H1 (cell line): Measurements from ENCODE around the gene CRYBG3. TPM values are rescaled to one million over a fixed set of nuclear protein-coding genes. Genes with fewer than 3 reads are reported as not detected.

Source experiments
- CTCF ChIA-PET: fragments of 300-600 bp; sonication (Branson Sonifier 250); formaldehyde crosslinking; loops from one replicate; lab custom pipeline; 2021; ENCODE audit not compliant: partially characterized antibody; lab: Charles Lee
- POLR2A ChIA-PET: fragments of 300-600 bp; sonication (Branson Sonifier 250); formaldehyde crosslinking; loops from one replicate; lab custom pipeline; 2021; ENCODE audit warnings: inconsistent platforms; ENCODE audit not compliant: partially characterized antibody; lab: Charles Lee
- DNase-seq, 2 experiments: peaks; one replicate each; pipeline versions ENCODE4 v3.0.0 to v3.0.0-alpha.2; 2010 to 2022; ENCODE audit warnings: low spot score in 2 of 2, low read depth in 1 of 2, mixed read lengths in 1 of 2
- FAIRE-seq: peaks from 2 replicates; lab custom pipeline; 2011; peaks lifted over from hg19 to GRCh38; lab: Jason Lieb, UNC
- H2AFZ ChIP-seq: 2 replicates; pipeline ENCODE4 v1.8.1; 2012; ENCODE audit warnings: low read length, inconsistent platforms
- H2AK5ac ChIP-seq: 2 replicates; pipeline ENCODE4 v1.6.1; 2013; ENCODE audit warnings: low read depth, low read length
- H2BK120ac ChIP-seq: replicated peaks from 2 replicates; pipeline ENCODE3; 2013; ENCODE audit warnings: low read depth, low read length, inconsistent platforms
- H2BK12ac ChIP-seq: 2 replicates; pipeline ENCODE4 v1.6.1; 2013; ENCODE audit warnings: low read depth, low read length
- H2BK15ac ChIP-seq: 2 replicates; pipeline ENCODE4 v1.6.1; 2013; ENCODE audit warnings: low read length
- H2BK20ac ChIP-seq: 2 replicates; pipeline ENCODE4 v1.6.1; 2013; ENCODE audit warnings: low read length
- H2BK5ac ChIP-seq: 2 replicates; pipeline ENCODE4 v1.6.1; 2013; ENCODE audit warnings: low read depth, low read length
- H3K14ac ChIP-seq: 2 replicates; pipeline ENCODE4 v1.6.1; 2013; ENCODE audit warnings: inconsistent platforms; ENCODE audit not compliant: insufficient read length
- H3K18ac ChIP-seq: 2 replicates; pipeline ENCODE4 v1.6.1; 2013; ENCODE audit warnings: low read length; ENCODE audit errors: extremely low read depth
- H3K23ac ChIP-seq: 2 replicates; pipeline ENCODE4 v1.6.1; 2013; ENCODE audit warnings: inconsistent platforms; ENCODE audit not compliant: insufficient read length
- H3K23me2 ChIP-seq: 2 replicates; pipeline ENCODE4 v1.6.1; 2013; ENCODE audit warnings: low read depth, low read length
- H3K27ac ChIP-seq: 2 replicates; pipeline ENCODE4 v1.6.1; 2011; ENCODE audit warnings: low read depth, low read length, inconsistent platforms
- H3K27me3 ChIP-seq, 4 experiments: replicated peaks in 1 of 4; 1 replicate in 1 of 4; 2 replicates in 3 of 4; pipeline versions ENCODE4 v1.6.1 to v1.8.1; 2011 to 2013; ENCODE audit warnings: low read length in 3 of 4, mild to moderate bottlenecking in 3 of 4, inconsistent platforms in 2 of 4, mixed read lengths in 2 of 4, moderate library complexity in 1 of 4; ENCODE audit not compliant: control insufficient read depth in 3 of 4, insufficient read depth in 3 of 4; ENCODE audit errors: extremely low read depth in 1 of 4
- H3K36me3 ChIP-seq, 4 experiments: 2 replicates each; pipeline versions ENCODE4 v1.6.1 to v1.8.1; 2011 to 2013; ENCODE audit warnings: mild to moderate bottlenecking in 4 of 4, low read length in 3 of 4, moderate library complexity in 2 of 4, control low read depth in 1 of 4, inconsistent platforms in 1 of 4; ENCODE audit not compliant: insufficient read depth in 4 of 4, control insufficient read depth in 2 of 4
- H3K4ac ChIP-seq: replicated peaks from 2 replicates; pipeline ENCODE3; 2013; ENCODE audit warnings: low read length, low read depth, mixed read lengths, inconsistent platforms; ENCODE audit not compliant: insufficient read length
- H3K4me1 ChIP-seq, 4 experiments: replicated peaks in 1 of 4; 1 replicate in 1 of 4; 2 replicates in 3 of 4; pipeline versions ENCODE4 v1.6.1 to v1.8.1; 2011 to 2013; ENCODE audit warnings: low read length in 3 of 4, inconsistent platforms in 2 of 4, mixed read lengths in 1 of 4; ENCODE audit not compliant: insufficient read depth in 4 of 4, control insufficient read depth in 3 of 4
- H3K4me2 ChIP-seq, 2 experiments: 2 replicates each; pipeline versions ENCODE4 v1.6.1 to v1.8.1; 2011 to 2013; ENCODE audit warnings: low read depth in 2 of 2, low read length in 2 of 2, control low read depth in 1 of 2, inconsistent platforms in 1 of 2, mild to moderate bottlenecking in 1 of 2; ENCODE audit not compliant: insufficient read depth in 1 of 2
- H3K4me3 ChIP-seq, 4 experiments: fragments of 200-600, 300-600 bp in 1 of 4; sonication (generic), shearing (Covaris generic), sonication (Bioruptor Twin) in 1 of 4; 2 replicates each; pipeline versions ENCODE4 v1.5.1 to v1.8.1; 2011 to 2016; ENCODE audit warnings: low read length in 4 of 4, low read depth in 3 of 4, control low read depth in 2 of 4, inconsistent platforms in 2 of 4, mild to moderate bottlenecking in 2 of 4, mixed read lengths in 1 of 4, moderate library complexity in 1 of 4; ENCODE audit not compliant: insufficient read depth in 2 of 4; ENCODE audit errors: extremely low read depth in 1 of 4
- H3K56ac ChIP-seq: replicated peaks from 2 replicates; pipeline ENCODE3; 2013; ENCODE audit warnings: low read depth, mild to moderate bottlenecking, mixed read lengths, low read length, inconsistent platforms; ENCODE audit not compliant: insufficient read length
- H3K79me1 ChIP-seq: 2 replicates; pipeline ENCODE4 v1.6.1; 2013; ENCODE audit warnings: low read depth, low read length, control low read depth
- H3K79me2 ChIP-seq, 2 experiments: 2 replicates each; pipeline versions ENCODE4 v1.6.1 to v1.8.1; 2012 to 2013; ENCODE audit warnings: low read length in 2 of 2, mild to moderate bottlenecking in 2 of 2, inconsistent platforms in 1 of 2; ENCODE audit not compliant: insufficient read depth in 2 of 2, control insufficient read depth in 1 of 2
- H3K9ac ChIP-seq, 4 experiments: replicated peaks in 1 of 4; 1 replicate in 1 of 4; 2 replicates in 3 of 4; pipeline versions ENCODE4 v1.6.1 to v1.8.1; 2011 to 2013; ENCODE audit warnings: low read depth in 3 of 4, low read length in 3 of 4, control low read depth in 2 of 4, mild to moderate bottlenecking in 2 of 4, moderate library complexity in 2 of 4, inconsistent platforms in 1 of 4; ENCODE audit errors: extremely low read depth in 1 of 4
- H3K9me3 ChIP-seq, 2 experiments: 2 replicates each; pipeline versions ENCODE4 v1.6.1 to v1.8.1; 2012 to 2013; ENCODE audit warnings: mild to moderate bottlenecking in 2 of 2, moderate library complexity in 2 of 2, control low read depth in 1 of 2, inconsistent platforms in 1 of 2, low read depth in 1 of 2, low read length in 1 of 2, mixed read lengths in 1 of 2; ENCODE audit not compliant: insufficient read depth in 2 of 2
- H4K20me1 ChIP-seq, 2 experiments: replicated peaks in 1 of 2; 2 replicates each; pipeline versions ENCODE3 to v1.8.1; 2011 to 2013; ENCODE audit warnings: inconsistent platforms in 2 of 2, low read length in 2 of 2, mild to moderate bottlenecking in 1 of 2; ENCODE audit not compliant: insufficient read depth in 2 of 2, control insufficient read depth in 1 of 2
- H4K5ac ChIP-seq: 2 replicates; pipeline ENCODE4 v1.6.1; 2013; ENCODE audit warnings: low read length, low read depth, mixed read lengths, inconsistent platforms; ENCODE audit not compliant: insufficient read length
- H4K8ac ChIP-seq: 2 replicates; pipeline ENCODE4 v1.8.0; 2013; ENCODE audit warnings: mild to moderate bottlenecking, moderate library complexity, low read length, inconsistent platforms; ENCODE audit not compliant: insufficient read depth; ENCODE audit errors: extremely low read depth
- H4K91ac ChIP-seq: replicated peaks from 2 replicates; pipeline ENCODE3; 2013; ENCODE audit warnings: low read length, mixed read lengths, inconsistent platforms; ENCODE audit not compliant: insufficient read length
- ATF3 ChIP-seq: IDR thresholded peaks from 2 replicates; pipeline ENCODE4 v1.6.1; 2011; ENCODE audit warnings: low read depth, mild to moderate bottlenecking, low read length; ENCODE audit not compliant: insufficient read depth
- BACH1 ChIP-seq: IDR thresholded peaks from 2 replicates; pipeline ENCODE4 v1.6.1; 2012; ENCODE audit warnings: low read length, improper control_type of control experiment
- EGR1 ChIP-seq: IDR thresholded peaks from 2 replicates; pipeline ENCODE4 v1.6.1; 2011; ENCODE audit warnings: low read depth, low read length, borderline replicate concordance
- FOSL1 ChIP-seq: IDR thresholded peaks from 2 replicates; pipeline ENCODE4 v1.6.1; 2011; ENCODE audit warnings: mild to moderate bottlenecking, low read depth, low read length, moderate library complexity; ENCODE audit not compliant: insufficient read depth
- KDM5A ChIP-seq: fragments of 200-600 bp; IDR thresholded peaks from 2 replicates; pipeline ENCODE4 v1.7.1; 2012; ENCODE audit warnings: mild to moderate bottlenecking, low read length, inconsistent platforms, mixed read lengths
- POLR2A ChIP-seq, 2 experiments: IDR thresholded peaks; 1 replicate in 1 of 2; 2 replicates in 1 of 2; pipeline ENCODE4 v1.6.1; 2011; ENCODE audit warnings: low read depth in 2 of 2, low read length in 2 of 2, mild to moderate bottlenecking in 2 of 2; ENCODE audit errors: control extremely low read depth in 1 of 2
- RBBP5 ChIP-seq: IDR thresholded peaks from 2 replicates; pipeline ENCODE4 v1.7.1; 2012; ENCODE audit warnings: low read depth, mild to moderate bottlenecking, inconsistent platforms, low read length, moderate library complexity, borderline replicate concordance
- SRF ChIP-seq: IDR thresholded peaks from 2 replicates; pipeline ENCODE4 v1.6.1; 2011; ENCODE audit warnings: mild to moderate bottlenecking, low read depth, low read length, moderate library complexity
- TAF1 ChIP-seq: IDR thresholded peaks from 2 replicates; pipeline ENCODE4 v1.6.1; 2011; ENCODE audit warnings: mild to moderate bottlenecking, low read depth, low read length
- TCF12 ChIP-seq: IDR thresholded peaks from 2 replicates; pipeline ENCODE4 v1.6.1; 2011; ENCODE audit warnings: low read depth, mild to moderate bottlenecking, low read length
- TEAD4 ChIP-seq: IDR thresholded peaks from 2 replicates; pipeline ENCODE4 v1.6.1; 2012; ENCODE audit warnings: low read depth, low read length, inconsistent platforms, mixed read lengths
- WGBS, 2 experiments: shearing (Covaris generic) in 1 of 2; methylation state at CpG; one replicate each; pipeline versions ENCODE4 v1.1.6 to v1.1.7; 2013 to 2015; ENCODE audit warnings: low lambda C conversion rate in 2 of 2, mixed read lengths in 2 of 2, inconsistent platforms in 1 of 2, low coverage in 1 of 2, missing lambda C conversion rate in 1 of 2; ENCODE audit not compliant: insufficient replicate concordance in 2 of 2, insufficient coverage in 1 of 2, insufficient read length in 1 of 2; ENCODE audit errors: extremely low coverage in 1 of 2, missing lambda C conversion rate in 1 of 2; 5-methylcytosine and 5-hydroxymethylcytosine counted together
- polyA plus RNA-seq, 7 experiments: library from polyadenylated mRNA; depleted of rRNA in 3 of 7; stranded (reverse) in 5 of 7; unstranded in 2 of 7; fragments of >200 nt in 5 of 7; fragments of 200-250 nt in 2 of 7; gene quantifications; 1 replicate in 5 of 7; 2 replicates in 1 of 7; 4 replicates in 1 of 7; pipeline versions ENCODE4 v1.2.1 to v1.2.3, GENCODE V29; 2011 to 2013; ENCODE audit warnings: missing spikeins in 2 of 7, mixed read lengths in 2 of 7
- total RNA-seq: library from RNA; stranded (reverse); fragmentation: NEBNext Ultra II Directional; extraction: Animal tissue kit (Norgen Biotek cat#: 25700); gene quantifications from 2 replicates; pipeline ENCODE4 v1.2.1, GENCODE V29; 2021

The CRYBG3 gene
- total and polyA plus RNA-seq, 2 of the 8 experiments (the other 6 are each of a cell fraction or from before 2014, with no cell fraction given) = 2.1 to 8.0 TPM

GRCh38 chr3:97804471-97804870 lies 17.3 kb upstream of the CRYBG3 start:
- Histone ChIP-seq H2BK5ac (no peak overlapping the region), H3K4me1 (no peaks in the 10 kb centered on the region), H2AK5ac (no peak overlapping the region), H2BK20ac (no peak overlapping the region), H3K9ac (no peak overlapping the region), H3K79me2 (no peaks in the 10 kb centered on the region), H3K23me2 (no peaks in the 10 kb centered on the region), H3K14ac (no peak overlapping the region), H3K79me1 (no peaks in the 10 kb centered on the region), H2BK120ac (no peak overlapping the region), H2BK15ac (no peak overlapping the region), H3K27ac (no peak overlapping the region), H3K4me2 (no peak overlapping the region), H4K20me1 (no peaks in the 10 kb centered on the region), H3K9me3 (no peaks in the 10 kb centered on the region), H3K27me3 (no peaks in the 10 kb centered on the region), H4K5ac (no peak overlapping the region), H2BK12ac (no peak overlapping the region), H3K23ac (no peak overlapping the region), H3K4me3 (no peak overlapping the region), H2AFZ (no peak overlapping the region), H3K56ac (no peak overlapping the region), H3K36me3 (no peaks in the 10 kb centered on the region), H3K4ac (no peak overlapping the region), H4K8ac (no peak overlapping the region), H3K18ac (no peak overlapping the region), H4K91ac (no peak overlapping the region)
- 93% methylated on average over 3 of the region's 3 CpGs; no CpG with 5 or more reads in 1 of the 2 experiments for WGBS, 2 experiments
- POLR2A ChIA-PET = interaction anchor here (0.8 to 1.1 kb wide), 2 partner anchors 9 to 90 kb away, joined by 3 to 4 read pairs; no protein-coding TSS in a partner anchor
- TF ChIP-seq TEAD4 (no peak), TCF12 (no peak), TAF1 (no peak), POLR2A (IDR thresholded peaks at IDR 0.05; ENCODE audit: control extremely low read depth in 1 of 2, low read depth in 2 of 2, low read length in 2 of 2) (no peak), SRF (no peak), BACH1 (no peak), KDM5A (no peak), FOSL1 (no peak), EGR1 (no peak), RBBP5 (no peak), ATF3 (no peak)
- DNase-seq (no peak), FAIRE-seq (no peak)
- CTCF ChIA-PET = interaction anchor here (1.3 to 2.0 kb wide), 2 partner anchors 128 to 218 kb away, joined by 4 to 7 read pairs; no protein-coding TSS in a partner anchor
